HEK293 (cell line): Measurements from ENCODE around the gene DLEC1.

Experiments
- ATF2 ChIP-seq: fragments of 450-650 bp; formaldehyde crosslinking; IDR thresholded peaks from 2 replicates; pipeline ENCODE4 v1.5.1; 2016; ENCODE audit warnings: missing biosample characterization, missing genetic modification characterization, low read depth
- CTCF ChIP-seq: fragments of 450-650 bp; formaldehyde crosslinking; IDR thresholded peaks from 2 replicates; pipeline ENCODE4 v1.5.1; 2016; ENCODE audit warnings: missing biosample characterization, missing genetic modification characterization
- FEZF1 ChIP-seq: fragments of 450-650 bp; formaldehyde crosslinking; IDR thresholded peaks from 2 replicates; pipeline ENCODE4 v1.5.1; 2016; ENCODE audit warnings: missing biosample characterization, missing genetic modification characterization
- REST ChIP-seq: fragments of 450-650 bp; formaldehyde crosslinking; IDR thresholded peaks from 2 replicates; pipeline ENCODE4 v1.5.1; 2016; ENCODE audit warnings: missing biosample characterization, missing genetic modification characterization
- ZNF138 ChIP-seq: fragments of 450-650 bp; formaldehyde crosslinking; IDR thresholded peaks from 2 replicates; pipeline ENCODE4 v1.5.1; 2016; ENCODE audit warnings: missing biosample characterization, missing genetic modification characterization, borderline replicate concordance
- ZNF26 ChIP-seq: fragments of 450-650 bp; formaldehyde crosslinking; IDR thresholded peaks from 2 replicates; pipeline ENCODE4 v1.5.1; 2016; ENCODE audit warnings: missing biosample characterization, missing genetic modification characterization
- ZNF423 ChIP-seq: fragments of 450-650 bp; formaldehyde crosslinking; IDR thresholded peaks from 2 replicates; pipeline ENCODE4 v1.5.1; 2016; ENCODE audit warnings: missing biosample characterization, missing genetic modification characterization
- ZNF48 ChIP-seq: fragments of 450-650 bp; formaldehyde crosslinking; IDR thresholded peaks from 2 replicates; pipeline ENCODE4 v1.5.1; 2016; ENCODE audit warnings: missing biosample characterization, missing genetic modification characterization
- ZNF530 ChIP-seq: fragments of 450-650 bp; formaldehyde crosslinking; IDR thresholded peaks from 2 replicates; pipeline ENCODE4 v1.5.1; 2016; ENCODE audit warnings: low read depth, missing biosample characterization, missing genetic modification characterization
- ZNF544 ChIP-seq: fragments of 450-650 bp; formaldehyde crosslinking; IDR thresholded peaks from 2 replicates; pipeline ENCODE4 v1.5.0; 2017; ENCODE audit warnings: missing biosample characterization, missing genetic modification characterization
- ZSCAN4 ChIP-seq: fragments of 450-650 bp; formaldehyde crosslinking; IDR thresholded peaks from 2 replicates; pipeline ENCODE4 v1.5.1; 2017; ENCODE audit warnings: missing biosample characterization, missing genetic modification characterization

GRCh38 chr3:38029400-38030125 is 9.4 kb upstream of the DLEC1 start, which contains the start of gene PLCD1:
- TF ChIP-seq ZSCAN4 (tag by site-specific recombination) (no peak), ZNF530 (tag by site-specific recombination) (no peak), CTCF (tag by site-specific recombination) (no peak), ZNF423 (no peak), REST (tag by site-specific recombination) (no peak), FEZF1 (no peak), ZNF138 (no peak), ATF2 (tag by site-specific recombination) (no peak), ZNF544 (tag by site-specific recombination) (no peak), ZNF48 (tag by site-specific recombination) (no peak), ZNF26 (tag by site-specific recombination) (no peak)
